Retinal pigment epithelial cell (primary cell): ENCODE measurements around the gene CCM2.

Experiments
- DNase-seq: peaks from one replicate; pipeline ENCODE4 v3.0.0-alpha.2; 2010; ENCODE audit warnings: low read depth
- H3K4me3 ChIP-seq: 2 replicates; pipeline ENCODE4 v1.5.1; 2011; ENCODE audit warnings: mild to moderate bottlenecking, low read length, control low read depth, moderate library complexity
- CTCF ChIP-seq: conservative IDR thresholded peaks from 2 replicates; pipeline ENCODE4 v1.5.1; 2011; ENCODE audit warnings: low read depth, low read length, control low read depth, inconsistent platforms

Gene CCM2

GRCh38 chr7:45088146-45088701 lies 88.2 kb downstream of the CCM2 start:
- H3K4me3 ChIP-seq, result peak overlapping the region; percentile 35

GRCh38 chr7:45088821-45089340 lies 88.9 kb downstream of the CCM2 start, which contains the start of gene NACAD:
TSS of gene NACAD (minus strand) at chr7:45088969. CDS start at chr7:45088894, 75 bp downstream.
- no peak for TF ChIP-seq CTCF
- H3K4me3 ChIP-seq, result peak within 1 kb of the TSS; percentile 64
- DNase-seq, result no peak

More at GRCh38 chr7:45088146-45088701, 88.2 kb downstream of the CCM2 start:
- DNase-seq, result no peak
- no peak for TF ChIP-seq CTCF

- peak; percentile 8 for DNase-seq
- H3K4me3 ChIP-seq, result peak overlapping the region; percentile 64
- TF ChIP-seq CTCF, result no peak
These were observed 89.4 kb downstream of the CCM2 start for GRCh38 chr7:45089341-45089891.

- no peak for DNase-seq
- H3K4me3 ChIP-seq, result no peak overlapping the region
- TF ChIP-seq CTCF, result no peak
These were observed 92.3 kb downstream of the CCM2 start for GRCh38 chr7:45092100-45092930.

- TF ChIP-seq CTCF, result no peak
- no peak for DNase-seq
- no peak overlapping the region for H3K4me3 ChIP-seq
These were observed 92.9 kb downstream of the CCM2 start for GRCh38 chr7:45092931-45093235.

GRCh38 chr7:45098983-45099839 lies 99.2 kb downstream of the CCM2 start:
- no peak overlapping the region for H3K4me3 ChIP-seq
- DNase-seq, result no peak
- no peak for TF ChIP-seq CTCF
